ENCODE data around the gene TBC1D4.

The TBC1D4 gene

DNA sequence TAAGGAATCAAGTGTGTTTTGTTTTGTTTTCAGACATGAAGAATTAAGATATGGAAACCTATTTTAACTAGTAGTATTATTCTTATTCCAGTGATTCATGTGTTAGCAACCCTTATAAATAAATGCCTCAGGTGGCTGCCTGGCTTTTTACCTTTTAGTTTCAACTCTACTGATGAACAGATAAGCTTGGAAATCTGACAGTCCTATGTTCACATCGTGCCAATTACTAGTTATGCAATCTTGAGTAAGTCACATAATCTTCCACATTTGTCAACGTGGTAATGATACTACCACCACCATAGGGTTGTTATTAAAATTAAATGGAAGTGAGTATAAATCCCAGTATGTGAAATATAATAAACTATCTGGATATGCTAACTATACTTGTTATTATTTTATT is 64.3 kb downstream of the TBC1D4 start:
- no peak overlapping the region for H2BK12ac ChIP-seq (ENCODE audit: low read length in 2 of 2)
- H3K27me3 ChIP-seq (ENCODE audit: control insufficient read depth in 1 of 2, insufficient read depth in 1 of 2, low read length in 2 of 2) = no peaks in the 10 kb centered on the region
- H3K18ac ChIP-seq (ENCODE audit: low read depth in 1 of 2, low read length in 2 of 2) = no peak overlapping the region
- no peak overlapping the region for H3K4ac ChIP-seq (ENCODE audit: low read depth in 1 of 2, low read length in 2 of 2)
- peaks cover 6% of the 10 kb centered on the region for H3K4me1 ChIP-seq (ENCODE audit: control insufficient read depth, insufficient read depth, low read depth, low read length)
- no peak for DNase-seq
- no peak overlapping the region for H2BK5ac ChIP-seq (ENCODE audit: low read depth, low read length, poor library complexity, severe bottlenecking)
- H3K9me3 ChIP-seq (ENCODE audit: control insufficient read depth, low read length) = no peaks in the 10 kb centered on the region
- H3K27ac ChIP-seq (ENCODE audit: low read length, poor library complexity, severe bottlenecking) = no peak overlapping the region
- H4K8ac ChIP-seq (ENCODE audit: low read length) = no peak overlapping the region
- H3K4me3 ChIP-seq (ENCODE audit: insufficient read depth in 1 of 2, low read depth in 1 of 2, low read length in 2 of 2) = no peak overlapping the region
- no peak overlapping the region for H3K23ac ChIP-seq (ENCODE audit: low read length in 2 of 2)
- peaks cover 17% of the 10 kb centered on the region for H3K79me1 ChIP-seq (replicated peaks; ENCODE audit: low read length, poor library complexity, severe bottlenecking)
- H2BK15ac ChIP-seq (ENCODE audit: low read depth, poor library complexity, severe bottlenecking) = peak overlapping the region; percentile 45
- H4K91ac ChIP-seq (ENCODE audit: low read length) = no peak overlapping the region
- H2AK5ac ChIP-seq (ENCODE audit: low read length, severe bottlenecking) = no peak overlapping the region
- H3K4me2 ChIP-seq (ENCODE audit: low read length, poor library complexity, severe bottlenecking) = no peak overlapping the region
- no peak overlapping the region for H3K9ac ChIP-seq (ENCODE audit: low read length)
- H2AFZ ChIP-seq (ENCODE audit: low read depth, low read length) = no peak overlapping the region
- peaks cover 0 to 2% of the 10 kb centered on the region in 2 experiments for H3K36me3 ChIP-seq (ENCODE audit: control insufficient read depth in 1 of 2, insufficient read depth in 2 of 2, low read depth in 1 of 2, low read length in 2 of 2)
- no peak overlapping the region for H3K14ac ChIP-seq (ENCODE audit: low read length in 2 of 2)
- no peak overlapping the region for H2BK120ac ChIP-seq (ENCODE audit: low read depth, low read length)
- 100% methylated on average over 1 of the region's 2 CpGs for WGBS

DNA sequence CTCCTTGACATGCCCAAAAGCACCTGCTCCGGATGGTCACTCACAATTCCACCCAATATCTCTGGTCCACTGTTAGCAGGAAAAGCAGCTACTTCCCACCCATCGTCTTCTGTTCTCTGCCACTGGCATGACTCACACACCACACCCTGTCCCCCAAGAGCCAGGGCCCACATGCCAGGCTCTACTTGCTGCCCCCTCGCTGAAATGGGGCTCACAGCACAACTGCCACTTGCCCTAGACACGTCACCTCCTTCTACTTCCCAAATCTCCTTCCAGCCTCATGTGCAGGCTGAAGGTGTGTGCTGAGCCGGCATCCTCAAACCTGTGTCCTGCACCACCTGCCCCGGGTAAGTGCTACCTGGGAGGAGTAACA is 65.0 kb downstream of the TBC1D4 start:
- Histone ChIP-seq H4K8ac (ENCODE audit: low read length) (peak overlapping the region; percentile 48), H3K4me2 (ENCODE audit: low read length, poor library complexity, severe bottlenecking) (no peak overlapping the region), H4K91ac (ENCODE audit: low read length) (peak overlapping the region; percentile 87), H2AK5ac (ENCODE audit: low read length, severe bottlenecking) (peak overlapping the region; percentile 64), H3K14ac (ENCODE audit: low read length in 2 of 2) (peak overlapping the region in 1 of 2 experiments; percentile 87), H2BK15ac (ENCODE audit: low read depth, poor library complexity, severe bottlenecking) (no peak overlapping the region), H3K27me3 (ENCODE audit: control insufficient read depth in 1 of 2, insufficient read depth in 1 of 2, low read length in 2 of 2) (no peaks in the 10 kb centered on the region), H3K27ac (ENCODE audit: low read length, poor library complexity, severe bottlenecking) (no peak overlapping the region), H3K79me1 (replicated peaks; ENCODE audit: low read length, poor library complexity, severe bottlenecking) (peaks cover 19% of the 10 kb centered on the region), H3K9me3 (ENCODE audit: control insufficient read depth, low read length) (no peaks in the 10 kb centered on the region), H3K4me3 (ENCODE audit: insufficient read depth in 1 of 2, low read depth in 1 of 2, low read length in 2 of 2) (peak overlapping the region in 1 of 2 experiments; percentile 26), H3K23ac (ENCODE audit: low read length in 2 of 2) (peak overlapping the region in 1 of 2 experiments; percentile 6), H3K4ac (ENCODE audit: low read depth in 1 of 2, low read length in 2 of 2) (no peak overlapping the region), H2BK120ac (ENCODE audit: low read depth, low read length) (no peak overlapping the region), H3K4me1 (ENCODE audit: control insufficient read depth, insufficient read depth, low read depth, low read length) (peaks cover 6% of the 10 kb centered on the region), H2BK5ac (ENCODE audit: low read depth, low read length, poor library complexity, severe bottlenecking) (no peak overlapping the region), H3K36me3 (ENCODE audit: control insufficient read depth in 1 of 2, insufficient read depth in 2 of 2, low read depth in 1 of 2, low read length in 2 of 2) (peaks cover 0 to 2% of the 10 kb centered on the region in 2 experiments), H2AFZ (ENCODE audit: low read depth, low read length) (no peak overlapping the region), H2BK12ac (ENCODE audit: low read length in 2 of 2) (peak overlapping the region; percentile 45 to 46), H3K9ac (ENCODE audit: low read length) (no peak overlapping the region), H3K18ac (ENCODE audit: low read depth in 1 of 2, low read length in 2 of 2) (peak overlapping the region; percentile 5 to 71)
- 90% methylated on average over 6 of the region's 6 CpGs for WGBS
- DNase-seq = no peak

DNA sequence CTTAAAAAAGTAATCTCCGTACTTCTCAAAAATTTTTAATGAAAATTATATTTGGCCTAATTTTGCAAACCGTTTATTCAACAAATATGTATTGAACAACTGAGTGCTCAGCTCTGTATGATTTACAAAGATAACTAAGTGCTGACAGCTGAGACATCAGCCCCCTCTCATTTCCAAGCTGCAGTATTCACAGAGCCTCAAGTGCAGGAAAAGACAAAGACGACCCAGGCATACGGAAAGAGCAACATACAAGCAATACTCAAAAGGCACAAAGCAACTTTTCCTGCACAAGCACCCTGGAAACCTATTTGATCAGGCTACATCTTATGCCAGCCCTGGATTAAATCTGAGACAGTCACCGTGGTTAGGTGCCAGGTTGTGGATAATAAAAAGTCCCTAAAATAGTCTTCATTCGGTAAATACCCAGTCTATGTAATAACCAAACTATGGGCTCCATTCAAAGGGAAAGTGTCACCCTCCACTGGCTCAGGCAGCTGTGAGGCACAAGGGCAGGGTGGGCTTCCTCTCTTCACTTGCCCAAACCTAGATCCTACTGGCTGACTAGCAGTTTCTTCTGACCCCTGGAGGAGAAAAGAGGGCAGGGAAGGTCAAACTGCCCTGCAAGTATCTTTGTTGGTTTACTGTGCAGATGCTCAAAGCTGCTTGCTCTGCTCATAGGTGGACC is 65.5 kb downstream of the TBC1D4 start:
- Histone ChIP-seq H2AFZ (ENCODE audit: low read depth, low read length) (no peak overlapping the region), H2BK120ac (ENCODE audit: low read depth, low read length) (no peak overlapping the region), H4K8ac (ENCODE audit: low read length) (peak overlapping the region; percentile 59), H3K27me3 (ENCODE audit: control insufficient read depth in 1 of 2, insufficient read depth in 1 of 2, low read length in 2 of 2) (no peaks in the 10 kb centered on the region), H3K79me1 (replicated peaks; ENCODE audit: low read length, poor library complexity, severe bottlenecking) (peaks cover 19% of the 10 kb centered on the region), H3K36me3 (ENCODE audit: control insufficient read depth in 1 of 2, insufficient read depth in 2 of 2, low read depth in 1 of 2, low read length in 2 of 2) (peaks cover 0 to 2% of the 10 kb centered on the region in 2 experiments), H3K23ac (ENCODE audit: low read length in 2 of 2) (peak overlapping the region in 1 of 2 experiments; percentile 6), H2BK5ac (ENCODE audit: low read depth, low read length, poor library complexity, severe bottlenecking) (no peak overlapping the region), H2BK12ac (ENCODE audit: low read length in 2 of 2) (peak overlapping the region; percentile 45 to 46), H2AK5ac (ENCODE audit: low read length, severe bottlenecking) (no peak overlapping the region), H3K9ac (ENCODE audit: low read length) (peak overlapping the region; percentile 33), H4K91ac (ENCODE audit: low read length) (peak overlapping the region; percentile 71), H3K14ac (ENCODE audit: low read length in 2 of 2) (no peak overlapping the region), H3K4me2 (ENCODE audit: low read length, poor library complexity, severe bottlenecking) (no peak overlapping the region), H3K27ac (ENCODE audit: low read length, poor library complexity, severe bottlenecking) (no peak overlapping the region), H3K18ac (ENCODE audit: low read depth in 1 of 2, low read length in 2 of 2) (peak overlapping the region in 1 of 2 experiments; percentile 71), H3K4me1 (ENCODE audit: control insufficient read depth, insufficient read depth, low read depth, low read length) (peaks cover 6% of the 10 kb centered on the region), H2BK15ac (ENCODE audit: low read depth, poor library complexity, severe bottlenecking) (no peak overlapping the region), H3K4me3 (ENCODE audit: insufficient read depth in 1 of 2, low read depth in 1 of 2, low read length in 2 of 2) (peak overlapping the region in 1 of 2 experiments; percentile 26), H3K4ac (ENCODE audit: low read depth in 1 of 2, low read length in 2 of 2) (peak overlapping the region in 1 of 2 experiments; percentile 59), H3K9me3 (ENCODE audit: control insufficient read depth, low read length) (no peaks in the 10 kb centered on the region)
- WGBS = 70% methylated on average over 4 of the region's 6 CpGs
- no peak for DNase-seq

DNA sequence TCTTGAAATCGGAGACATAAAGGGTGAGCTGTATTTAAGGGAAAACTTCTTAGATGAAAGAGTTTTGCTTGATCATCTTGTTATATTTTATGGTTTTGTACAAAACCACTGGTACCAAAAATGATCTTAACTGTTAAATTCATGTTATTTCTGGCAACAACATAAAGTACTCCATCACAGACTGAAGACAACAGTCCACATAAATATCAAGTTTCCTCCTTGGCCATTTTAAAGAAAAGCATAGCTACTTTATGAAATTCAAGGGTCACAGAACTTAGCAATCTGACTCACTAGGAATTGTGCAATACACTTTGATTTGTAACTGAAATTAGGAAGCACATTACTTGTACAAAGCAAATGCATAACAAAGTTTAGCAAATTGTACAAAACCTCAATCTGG is 66.3 kb downstream of the TBC1D4 start:
- H3K9ac ChIP-seq (ENCODE audit: low read length) = peak overlapping the region; percentile 49
- 100% methylated on average over 1 of the region's 1 CpG for WGBS
- peaks cover 6% of the 10 kb centered on the region for H3K4me1 ChIP-seq (ENCODE audit: control insufficient read depth, insufficient read depth, low read depth, low read length)
- H3K4ac ChIP-seq (ENCODE audit: low read depth in 1 of 2, low read length in 2 of 2) = no peak overlapping the region
- H3K27me3 ChIP-seq (ENCODE audit: control insufficient read depth in 1 of 2, insufficient read depth in 1 of 2, low read length in 2 of 2) = no peaks in the 10 kb centered on the region
- no peak overlapping the region for H2BK15ac ChIP-seq (ENCODE audit: low read depth, poor library complexity, severe bottlenecking)
- no peak overlapping the region for H3K4me2 ChIP-seq (ENCODE audit: low read length, poor library complexity, severe bottlenecking)
- peak; percentile 76 for DNase-seq
- H2BK120ac ChIP-seq (ENCODE audit: low read depth, low read length) = no peak overlapping the region
- no peak overlapping the region for H4K8ac ChIP-seq (ENCODE audit: low read length)
- H2BK5ac ChIP-seq (ENCODE audit: low read depth, low read length, poor library complexity, severe bottlenecking) = no peak overlapping the region
- no peak overlapping the region for H2AK5ac ChIP-seq (ENCODE audit: low read length, severe bottlenecking)
- H3K27ac ChIP-seq (ENCODE audit: low read length, poor library complexity, severe bottlenecking) = no peak overlapping the region
- no peak overlapping the region for H2BK12ac ChIP-seq (ENCODE audit: low read length in 2 of 2)
- H3K14ac ChIP-seq (ENCODE audit: low read length in 2 of 2) = no peak overlapping the region
- no peak overlapping the region for H3K18ac ChIP-seq (ENCODE audit: low read depth in 1 of 2, low read length in 2 of 2)
- H3K9me3 ChIP-seq (ENCODE audit: control insufficient read depth, low read length) = no peaks in the 10 kb centered on the region
- H3K23ac ChIP-seq (ENCODE audit: low read length in 2 of 2) = no peak overlapping the region
- H3K4me3 ChIP-seq (ENCODE audit: insufficient read depth in 1 of 2, low read depth in 1 of 2, low read length in 2 of 2) = peak overlapping the region in 1 of 2 experiments; percentile 34
- peaks cover 16% of the 10 kb centered on the region for H3K79me1 ChIP-seq (replicated peaks; ENCODE audit: low read length, poor library complexity, severe bottlenecking)
- H2AFZ ChIP-seq (ENCODE audit: low read depth, low read length) = no peak overlapping the region
- H4K91ac ChIP-seq (ENCODE audit: low read length) = no peak overlapping the region
- peaks cover 0 to 2% of the 10 kb centered on the region in 2 experiments for H3K36me3 ChIP-seq (ENCODE audit: control insufficient read depth in 1 of 2, insufficient read depth in 2 of 2, low read depth in 1 of 2, low read length in 2 of 2)
